B cell (primary cell): Measurements from ENCODE around the gene TMEM37. TPM values are rescaled to one million over a fixed set of nuclear protein-coding genes. Genes with fewer than 3 reads are reported as not detected.

Source experiments
- ATAC-seq: fragments of 200-7000 bp; cut with Tn5 transposase; one replicate; pipeline ENCODE4 v1.10.0; 2021; ENCODE audit warnings: low read depth, mild to moderate bottlenecking, moderate number of reproducible peaks, moderate library complexity
- CTCF ChIA-PET: fragments of 350-600 bp; sonication (Branson Sonifier 250); formaldehyde crosslinking; loops from one replicate; lab custom pipeline; 2021; ENCODE audit warnings: antibody characterized with exemption, inconsistent platforms; lab: Charles Lee
- POLR2A ChIA-PET: fragments of 350-600 bp; sonication (Branson Sonifier 250); formaldehyde crosslinking; loops from one replicate; lab custom pipeline; 2021; ENCODE audit warnings: antibody characterized with exemption; lab: Charles Lee
- DNase-seq: peaks from one replicate; pipeline ENCODE4 v3.0.0; 2013
- H2AFZ ChIP-seq: 2 replicates; pipeline ENCODE4 v1.6.1; 2012; ENCODE audit warnings: mild to moderate bottlenecking, low read depth, low read length; ENCODE audit not compliant: insufficient read depth, poor library complexity, severe bottlenecking
- H3K27ac ChIP-seq, 2 donors: 1 replicate in 1 of 2; 2 replicates in 1 of 2; pipeline ENCODE4 v1.5.1; 2012 to 2013; ENCODE audit warnings: low read length in 2 of 2, mild to moderate bottlenecking in 2 of 2, moderate library complexity in 1 of 2
- H3K27me3 ChIP-seq, 4 experiments: fragments of 200-600 bp in 1 of 4; sonication (generic) in 1 of 4; replicated peaks in 1 of 4; 1 replicate in 2 of 4; 2 replicates in 2 of 4; pipeline versions ENCODE4 v1.6.1 to v1.7.0; 2013 to 2016; ENCODE audit warnings: low read length in 3 of 4, mild to moderate bottlenecking in 2 of 4, mixed read lengths in 1 of 4, moderate library complexity in 1 of 4; ENCODE audit not compliant: insufficient read depth in 4 of 4, control insufficient read depth in 3 of 4; ENCODE audit errors: control extremely low read depth in 1 of 4
- H3K36me3 ChIP-seq, 2 experiments: replicated peaks in 1 of 2; 1 replicate in 1 of 2; 2 replicates in 1 of 2; pipeline versions ENCODE4 v1.6.1 to v1.7.1; 2013; ENCODE audit warnings: low read length in 1 of 2; ENCODE audit not compliant: insufficient read depth in 2 of 2, control insufficient read depth in 1 of 2; ENCODE audit errors: control extremely low read depth in 1 of 2, extremely low read depth in 1 of 2
- H3K4me1 ChIP-seq, 2 donors: fragments of 200-600 bp in 1 of 2; sonication (generic) in 1 of 2; 1 replicate in 1 of 2; 2 replicates in 1 of 2; pipeline versions ENCODE4 v1.5.1 to v1.6.1; 2013 to 2017; ENCODE audit warnings: low read length in 2 of 2; ENCODE audit not compliant: control insufficient read depth in 2 of 2, insufficient read depth in 2 of 2
- H3K4me2 ChIP-seq: replicated peaks from 2 replicates; pipeline ENCODE3; 2012; ENCODE audit warnings: mild to moderate bottlenecking, low read depth, low read length; ENCODE audit not compliant: poor library complexity, severe bottlenecking
- H3K4me3 ChIP-seq, 5 experiments: fragments of 200-600 bp in 1 of 5; sonication (generic) in 1 of 5; 1 replicate in 3 of 5; 2 replicates in 2 of 5; pipeline versions ENCODE4 v1.5.1 to v1.7.0; 2011 to 2016; ENCODE audit warnings: low read length in 4 of 5, mild to moderate bottlenecking in 4 of 5, low read depth in 2 of 5, control low read depth in 1 of 5, moderate library complexity in 1 of 5; ENCODE audit not compliant: insufficient read depth in 1 of 5; ENCODE audit errors: control extremely low read depth in 1 of 5, extremely low read depth in 1 of 5
- H3K79me2 ChIP-seq: fragments of 200-600 bp; sonication (generic); one replicate; pipeline ENCODE4 v1.6.0; 2016; ENCODE audit warnings: low read length; ENCODE audit not compliant: control insufficient read depth, insufficient read depth
- H3K9ac ChIP-seq: fragments of 200-600 bp; sonication (generic); 2 replicates; pipeline ENCODE4 v1.6.1; 2017; ENCODE audit warnings: mild to moderate bottlenecking, low read length, moderate library complexity
- H3K9me3 ChIP-seq, 3 donors: one replicate each; pipeline versions ENCODE4 v1.6.1 to v1.7.1; 2013; ENCODE audit warnings: low read length in 2 of 3; ENCODE audit not compliant: control insufficient read depth in 2 of 3, insufficient read depth in 1 of 3; ENCODE audit errors: control extremely low read depth in 1 of 3
- H4K20me1 ChIP-seq: 2 replicates; pipeline ENCODE4 v1.6.0; 2012; ENCODE audit warnings: mild to moderate bottlenecking, low read length; ENCODE audit not compliant: insufficient read depth, control insufficient read depth, poor library complexity, severe bottlenecking
- H3K27ac Mint-ChIP-seq: one replicate; pipeline ENCODE4 v1.8.0; 2021; ENCODE audit warnings: mixed read lengths
- H3K27me3 Mint-ChIP-seq: one replicate; pipeline ENCODE4 v1.8.0; 2021; ENCODE audit warnings: mixed read lengths
- H3K4me1 Mint-ChIP-seq: one replicate; pipeline ENCODE4 v1.8.0; 2021; ENCODE audit warnings: mixed read lengths
- H3K4me3 Mint-ChIP-seq: one replicate; pipeline ENCODE4 v1.8.0; 2021; ENCODE audit warnings: mixed read lengths
- H3K9me3 Mint-ChIP-seq: one replicate; pipeline ENCODE4 v1.8.0; 2022; ENCODE audit warnings: mixed read lengths; ENCODE audit not compliant: insufficient read depth
- EZH2 ChIP-seq: IDR thresholded peaks from 2 replicates; pipeline ENCODE4 v1.6.1; 2012; ENCODE audit warnings: borderline replicate concordance, low read depth, mild to moderate bottlenecking, moderate library complexity, low read length; ENCODE audit not compliant: insufficient read depth, poor library complexity, severe bottlenecking
- WGBS: methylation state at CpG from one replicate; pipeline ENCODE4 v1.1.5; 2013; ENCODE audit warnings: missing lambda C conversion rate; ENCODE audit not compliant: insufficient coverage; 5-methylcytosine and 5-hydroxymethylcytosine counted together
- intact Hi-C: fragments of 100-400 bp; cut with micrococcal nuclease; formaldehyde crosslinking; loops from one replicate; pipeline ENCODE4 v1.10.0; 2022
- polyA plus RNA-seq: library from polyadenylated mRNA; depleted of rRNA; stranded (reverse); fragments of >200 nt; gene quantifications from 2 replicates; pipeline ENCODE4 v1.2.3, GENCODE V29; 2012
- total RNA-seq, 2 donors: library from RNA; stranded (reverse); fragments of 120-200 nt in 1 of 2; gene quantifications; 1 replicate in 1 of 2; 2 replicates in 1 of 2; pipeline versions ENCODE4 v1.2.3 to v1.2.4, GENCODE V29; 2013 to 2022
- TF ChIP-seq, protein P1 (sequence below): fragments of 200-600 bp; IDR thresholded peaks from one replicate; pipeline ENCODE4 v1.8.0; 2022; ENCODE audit warnings: antibody characterized with exemption, mild to moderate bottlenecking

The TMEM37 gene
- total and polyA plus RNA-seq, 2 donors (not counting 1 experiment from before 2014, with no cell fraction given): not detected

- Histone ChIP-seq H2AFZ (no peak overlapping the region), H3K27ac (no peak overlapping the region), H3K4me2 (no peak overlapping the region), H3K27me3 (peaks cover 0 to 13% (median 3%) of the 10 kb centered on the region in 4 experiments), H3K9me3 (peaks cover 1 to 7% (median 3%) of the 10 kb centered on the region in 3 donors), H4K20me1 (no peaks in the 10 kb centered on the region), H3K36me3 (no peaks in the 10 kb centered on the region), H3K4me1 (peaks cover 5 to 14% of the 10 kb centered on the region in 2 donors), H3K9ac (no peak overlapping the region), H3K4me3 (no peak overlapping the region), H3K79me2 (no peaks in the 10 kb centered on the region)
- ATAC-seq: no peak
- 100% methylated on average over 1 of the region's 4 CpGs for WGBS
- H3K27ac Mint-ChIP-seq: no peak overlapping the region
- ChIA-PET POLR2A (no interaction called here), CTCF (interaction anchor here (1.5 kb wide), 2 partner anchors 8 to 10 kb away, joined by 4 to 5 read pairs; no protein-coding TSS in a partner anchor)
- TF ChIP-seq EZH2: no peak
- TF ChIP-seq, protein P1, sequence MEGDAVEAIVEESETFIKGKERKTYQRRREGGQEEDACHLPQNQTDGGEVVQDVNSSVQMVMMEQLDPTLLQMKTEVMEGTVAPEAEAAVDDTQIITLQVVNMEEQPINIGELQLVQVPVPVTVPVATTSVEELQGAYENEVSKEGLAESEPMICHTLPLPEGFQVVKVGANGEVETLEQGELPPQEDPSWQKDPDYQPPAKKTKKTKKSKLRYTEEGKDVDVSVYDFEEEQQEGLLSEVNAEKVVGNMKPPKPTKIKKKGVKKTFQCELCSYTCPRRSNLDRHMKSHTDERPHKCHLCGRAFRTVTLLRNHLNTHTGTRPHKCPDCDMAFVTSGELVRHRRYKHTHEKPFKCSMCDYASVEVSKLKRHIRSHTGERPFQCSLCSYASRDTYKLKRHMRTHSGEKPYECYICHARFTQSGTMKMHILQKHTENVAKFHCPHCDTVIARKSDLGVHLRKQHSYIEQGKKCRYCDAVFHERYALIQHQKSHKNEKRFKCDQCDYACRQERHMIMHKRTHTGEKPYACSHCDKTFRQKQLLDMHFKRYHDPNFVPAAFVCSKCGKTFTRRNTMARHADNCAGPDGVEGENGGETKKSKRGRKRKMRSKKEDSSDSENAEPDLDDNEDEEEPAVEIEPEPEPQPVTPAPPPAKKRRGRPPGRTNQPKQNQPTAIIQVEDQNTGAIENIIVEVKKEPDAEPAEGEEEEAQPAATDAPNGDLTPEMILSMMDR: no peak
- peaks cover 21% of the 10 kb centered on the region for H3K27me3 Mint-ChIP-seq
- DNase-seq: no peak
- intact Hi-C loops: no loop called here
- peaks cover 17% of the 10 kb centered on the region for H3K4me1 Mint-ChIP-seq
- H3K4me3 Mint-ChIP-seq: no peak overlapping the region
- H3K9me3 Mint-ChIP-seq: no peaks in the 10 kb centered on the region
These were observed 15.2 kb upstream of the TMEM37 start for GRCh38 chr2:119416299-119416923.

DNA sequence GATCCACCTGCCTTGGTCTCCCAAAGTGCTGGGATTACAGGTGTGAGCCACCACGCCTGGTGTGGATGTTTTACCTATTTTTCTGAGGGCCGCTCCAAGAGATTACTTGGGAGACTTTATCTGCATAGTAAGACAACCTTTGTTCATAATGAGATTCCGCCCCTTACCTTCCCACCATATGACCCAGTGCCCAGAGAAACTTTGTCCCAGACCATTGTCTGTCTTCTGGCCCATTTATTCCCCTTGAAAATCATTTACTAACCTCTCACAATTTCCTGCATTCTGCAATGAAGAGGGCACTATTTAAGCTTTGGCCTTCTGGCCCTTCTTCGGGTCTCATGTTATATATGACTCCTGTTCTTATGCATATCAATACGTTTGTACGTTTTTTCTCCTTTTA, 13.7 kb upstream of the TMEM37 start:
- H3K4me3 Mint-ChIP-seq: no peak overlapping the region
- TF ChIP-seq, protein P1: no peak
- no peak for TF ChIP-seq EZH2
- WGBS: 99% methylated on average over 5 of the region's 6 CpGs
- H3K4me3 ChIP-seq: no peak overlapping the region
- no peaks in the 10 kb centered on the region for H3K79me2 ChIP-seq
- H3K27me3 Mint-ChIP-seq: peaks cover 30% of the 10 kb centered on the region
- intact Hi-C loops: no loop called here
- H3K9me3 ChIP-seq: peaks cover 1 to 8% (median 3%) of the 10 kb centered on the region in 3 donors
- peaks cover 5 to 14% of the 10 kb centered on the region in 2 donors for H3K4me1 ChIP-seq
- no peak overlapping the region for H3K9ac ChIP-seq
- CTCF ChIA-PET: no interaction called here
- peaks cover 6% of the 10 kb centered on the region for H3K9me3 Mint-ChIP-seq
- no peaks in the 10 kb centered on the region for H3K36me3 ChIP-seq
- no peak for DNase-seq
- H3K4me2 ChIP-seq: no peak overlapping the region
- no peak overlapping the region for H2AFZ ChIP-seq
- H3K4me1 Mint-ChIP-seq: peaks cover 17% of the 10 kb centered on the region
- H4K20me1 ChIP-seq: no peaks in the 10 kb centered on the region
- no peak for ATAC-seq
- no peak overlapping the region for H3K27ac ChIP-seq
- peaks cover 0 to 18% (median 7%) of the 10 kb centered on the region in 4 experiments for H3K27me3 ChIP-seq
- POLR2A ChIA-PET: no interaction called here
- H3K27ac Mint-ChIP-seq: no peak overlapping the region
